ENCODE data around the gene KIF7. TPM values are rescaled to one million over a fixed set of nuclear protein-coding genes. Genes with fewer than 3 reads are reported as not detected.

Gene KIF7
- total RNA-seq, 6 experiments from 2014 or later = 0.34 to 0.92 (median 0.48) TPM

GRCh38 chr15:89681146-89681545 is 25.9 kb upstream of the KIF7 start:
- H3K36me3 ChIP-seq = peaks cover 0 to 8% (median 5%) of the 10 kb centered on the region in 4 donors
- no peak for DNase-seq
- no peak overlapping the region for H3K4me3 ChIP-seq
- H3K27me3 ChIP-seq = no peaks in the 10 kb centered on the region
- intact Hi-C loops (cut with DNase I) = no loop called here
- 21% methylated on average over 2 of the region's 2 CpGs for WGBS (ENCODE audit: insufficient coverage, low coverage, low lambda C conversion rate, missing lambda C conversion rate)
- TF ChIP-seq POLR2A (IDR thresholded peaks at IDR 0.05) (no peak), CTCF (IDR thresholded peaks at IDR 0.05) (no peak)
- no peaks in the 10 kb centered on the region for H3K9me3 ChIP-seq
- H3K27ac ChIP-seq = peak overlapping the region; percentile 6 to 84 (median 63)
- ATAC-seq = peak; percentile 17 to 39 (median 18)
- peaks cover 2 to 35% (median 19%) of the 10 kb centered on the region in 4 donors for H3K4me1 ChIP-seq

- Histone ChIP-seq H3K27ac (peak overlapping the region; percentile 6 to 84 (median 63)), H3K36me3 (peaks cover 0 to 8% (median 5%) of the 10 kb centered on the region in 4 donors), H3K27me3 (no peaks in the 10 kb centered on the region), H3K9me3 (no peaks in the 10 kb centered on the region), H3K4me1 (peaks cover 2 to 39% (median 19%) of the 10 kb centered on the region in 4 donors), H3K4me3 (no peak overlapping the region)
- DNase-seq (peak; percentile 58 to 91 (median 74)), ATAC-seq (peak; percentile 92 to 94 (median 93))
- WGBS (ENCODE audit: insufficient coverage, low coverage, low lambda C conversion rate, missing lambda C conversion rate) = 15% methylated on average over 4 of the region's 5 CpGs
- no peak for TF ChIP-seq POLR2A (IDR thresholded peaks at IDR 0.05)
- no peak for TF ChIP-seq CTCF (IDR thresholded peaks at IDR 0.05)
- intact Hi-C loops (cut with DNase I) = no loop called here
Observed at GRCh38 chr15:89680282-89680873, 25.1 kb upstream of the KIF7 start.

- intact Hi-C loops (cut with DNase I) = no loop called here
- H3K4me1 ChIP-seq = peaks cover 2 to 51% (median 22%) of the 10 kb centered on the region in 4 donors
- peak within 1 kb of the TSS in 2 of 3 donors; percentile 59 to 84 for H3K27ac ChIP-seq
- no peaks in the 10 kb centered on the region for H3K27me3 ChIP-seq
- TF ChIP-seq CTCF (IDR thresholded peaks at IDR 0.05) = no peak
- TF ChIP-seq POLR2A (IDR thresholded peaks at IDR 0.05) = no peak
- peak in 1 of 3 donors; percentile 68 for DNase-seq
- H3K4me3 ChIP-seq = no peak within 1 kb of the TSS
- H3K36me3 ChIP-seq = peaks cover 0 to 3% (median 2%) of the 10 kb centered on the region in 4 donors
- peak; percentile 9 to 43 (median 40) for ATAC-seq
- no peaks in the 10 kb centered on the region for H3K9me3 ChIP-seq
- WGBS (ENCODE audit: insufficient coverage, low coverage, low lambda C conversion rate, missing lambda C conversion rate) = 56% methylated on average over 2 of the region's 2 CpGs
Observed at GRCh38 chr15:89679212-89679611, 23.9 kb upstream of the KIF7 start, which contains the start of gene PLIN1. Gene PLIN1 (minus strand): TSS chr15:89679367. CDS start chr15:89677489, 1,878 bp downstream.

- Histone ChIP-seq H3K4me1 (peaks cover 3 to 57% (median 27%) of the 10 kb centered on the region in 4 donors), H3K4me3 (no peak overlapping the region), H3K36me3 (no peaks in the 10 kb centered on the region), H3K27me3 (no peaks in the 10 kb centered on the region), H3K9me3 (no peaks in the 10 kb centered on the region), H3K27ac (no peak overlapping the region)
- no peak for TF ChIP-seq POLR2A (IDR thresholded peaks at IDR 0.05)
- no peak for TF ChIP-seq CTCF (IDR thresholded peaks at IDR 0.05)
- no peak for ATAC-seq
- DNase-seq = no peak
- intact Hi-C loops (cut with DNase I) = no loop called here
- 100% methylated on average over 1 of the region's 1 CpG for WGBS (ENCODE audit: insufficient coverage, low coverage, low lambda C conversion rate, missing lambda C conversion rate)
Observed at GRCh38 chr15:89677381-89677780, 22.1 kb upstream of the KIF7 start.
